H54 (cell line): ENCODE measurements around the gene TBCK.
A peak's percentile ranks its signal among the peaks of the same experiment; 100 is the strongest.
"Not testable (repeated sequence)": the region's sequence is repeated elsewhere in the genome, so short reads cannot be mapped to it uniquely, and the experiment has no call there.

ENCODE experiments used
- DNase-seq: peaks from one replicate; pipeline ENCODE4 v3.0.0; 2011; ENCODE audit warnings: low spot score, mixed read lengths; ENCODE audit not compliant: insufficient read length
- FAIRE-seq: peaks from 3 replicates; lab custom pipeline; 2011; peaks lifted over from hg19 to GRCh38; lab: Jason Lieb, UNC
- POLR2A ChIP-seq: IDR thresholded peaks from 2 replicates; pipeline ENCODE4 v1.6.1; 2011; ENCODE audit warnings: low read depth, mild to moderate bottlenecking, low read length

The TBCK gene

GRCh38 chr4:106337916-106338315 is 21.9 kb upstream of the TBCK start:
- no peak for DNase-seq
- no peak for TF ChIP-seq POLR2A
- FAIRE-seq = no peak

- TF ChIP-seq POLR2A = no peak
- DNase-seq = no peak
- FAIRE-seq = no peak
These were observed 20.6 kb upstream of the TBCK start for GRCh38 chr4:106336618-106337017.

DNA sequence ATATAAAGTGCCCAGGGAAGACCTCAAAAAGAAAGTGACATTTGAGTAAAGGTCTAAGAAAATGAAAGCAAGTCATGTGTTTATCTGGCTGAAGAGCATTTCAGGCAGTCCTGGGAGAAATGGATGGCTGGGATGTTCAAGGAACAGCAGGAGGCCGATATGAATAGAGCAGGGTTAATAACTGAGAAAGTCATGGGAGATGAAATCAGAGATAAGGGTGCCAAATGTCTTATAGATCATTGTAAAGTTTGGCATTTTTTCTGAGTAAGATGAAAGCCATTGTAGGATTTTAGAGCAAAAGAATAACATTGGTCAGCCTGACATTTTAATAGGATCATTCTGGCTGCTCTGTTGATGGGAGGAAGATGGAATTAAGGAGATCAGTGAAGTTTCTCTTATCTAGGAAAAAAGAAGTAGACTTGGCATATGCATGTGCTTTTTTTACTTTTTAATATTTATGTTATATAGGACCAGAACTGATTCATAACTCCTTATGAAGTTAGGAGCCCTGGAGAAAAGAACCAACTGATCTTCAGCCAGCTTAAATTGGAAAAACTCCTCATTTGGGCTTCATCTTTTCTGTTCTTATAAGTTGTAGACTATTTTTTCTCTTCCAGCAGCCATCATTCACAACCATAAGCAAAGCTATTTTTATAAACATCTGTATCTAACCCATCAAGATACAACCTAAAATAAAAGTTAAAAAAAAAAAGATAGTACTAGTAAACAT is 18.9 kb upstream of the TBCK start:
- DNase-seq (no peak), FAIRE-seq (no peak)
- no peak for TF ChIP-seq POLR2A

GRCh38 chr4:106333186-106333585 is 17.2 kb upstream of the TBCK start:
- DNase-seq (no peak), FAIRE-seq (no peak)
- TF ChIP-seq POLR2A = no peak

DNA sequence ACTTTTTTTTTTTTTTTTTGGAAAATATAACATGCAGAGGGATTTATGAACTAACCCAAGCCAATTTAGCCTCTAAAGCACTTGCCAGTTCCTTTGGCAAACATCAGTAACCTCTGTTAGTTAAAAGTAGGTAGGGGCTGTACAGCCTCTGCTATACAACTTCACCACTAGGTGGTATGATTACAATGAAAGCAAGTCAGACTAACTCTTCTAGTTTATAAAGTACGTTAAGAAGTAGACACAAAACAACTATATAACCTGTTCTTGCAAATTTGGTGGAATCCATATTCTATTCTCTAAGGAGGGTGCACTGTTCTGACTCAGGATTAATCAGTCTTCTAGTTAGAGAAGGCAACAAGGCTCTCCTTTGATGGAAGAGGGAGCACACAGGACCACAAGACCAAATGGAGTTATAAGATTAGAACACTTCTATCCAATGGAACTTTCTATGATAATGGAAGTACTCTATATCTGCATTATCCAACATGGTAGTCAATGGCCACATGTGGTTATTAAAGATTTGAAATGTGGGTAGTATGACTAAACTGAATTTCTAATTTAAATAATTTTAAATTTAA is 13.1 kb upstream of the TBCK start:
- DNase-seq (no peak), FAIRE-seq (no peak)
- TF ChIP-seq POLR2A = no peak

- no peak for FAIRE-seq
- TF ChIP-seq POLR2A = no peak
- no peak for DNase-seq
These were observed 9.8 kb upstream of the TBCK start for GRCh38 chr4:106325800-106326199.

DNA sequence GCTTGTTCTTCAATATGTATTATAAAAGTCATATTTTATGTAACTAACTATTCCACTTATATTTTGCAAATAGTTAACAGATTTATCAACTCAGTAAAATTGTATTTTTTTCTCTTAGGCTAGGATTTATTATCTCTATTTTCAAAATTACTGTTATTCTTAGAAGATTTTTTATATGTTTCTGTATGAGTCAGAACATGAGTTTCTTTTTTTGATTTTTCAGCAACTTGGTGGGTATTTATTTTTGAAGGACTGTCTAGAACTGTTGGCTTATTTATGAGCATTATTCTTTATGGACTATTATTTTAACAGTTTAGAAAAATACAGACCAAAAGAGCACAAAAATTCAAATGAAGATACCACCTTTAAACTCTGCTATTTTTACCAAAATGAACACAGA is 7.1 kb upstream of the TBCK start:
- no peak for DNase-seq
- TF ChIP-seq POLR2A = no peak
- FAIRE-seq = no peak

GRCh38 chr4:106321814-106322213 is 5.8 kb upstream of the TBCK start:
- not testable (repeated sequence) for FAIRE-seq, DNase-seq

DNA sequence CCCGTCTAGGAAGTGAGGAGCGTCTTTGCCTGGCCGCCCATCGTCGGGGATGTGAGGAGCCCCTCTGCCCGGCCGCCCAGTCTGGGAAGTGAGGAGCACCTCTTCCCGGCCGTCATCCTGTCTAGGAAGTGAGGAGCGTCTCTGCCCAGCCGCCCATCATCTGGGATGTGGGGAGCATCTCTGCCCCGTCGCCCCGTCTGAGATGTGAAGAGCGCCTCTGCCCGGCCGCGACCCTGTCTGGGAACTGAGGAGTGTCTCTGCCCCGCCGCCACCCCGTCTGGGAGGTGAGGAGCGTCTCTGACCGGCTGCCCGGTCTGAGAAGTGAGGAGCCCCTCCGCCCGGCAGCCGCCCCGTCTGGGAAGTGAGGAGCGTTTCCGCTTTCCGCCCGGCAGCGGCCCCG is 5.2 kb upstream of the TBCK start:
- not testable (repeated sequence) for FAIRE-seq, DNase-seq

DNA sequence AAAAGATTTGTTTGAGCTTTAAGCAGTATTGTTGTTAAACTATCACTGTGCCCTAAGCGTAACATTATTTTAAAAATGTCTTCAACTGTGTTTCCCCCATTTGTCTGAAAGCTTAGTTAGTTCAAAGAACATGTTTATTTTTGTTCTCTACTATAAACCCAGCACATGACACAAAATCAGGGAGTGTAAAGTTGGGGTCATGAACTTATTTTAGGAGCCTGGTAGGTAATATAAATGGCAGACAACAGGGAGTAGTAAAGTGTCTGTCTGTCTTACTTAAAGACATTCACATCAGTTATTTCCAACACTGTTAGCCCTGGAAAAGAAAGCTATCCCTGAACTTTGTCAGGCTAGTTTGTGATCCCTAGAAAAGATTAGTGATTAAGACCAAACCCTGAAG is 4.2 kb upstream of the TBCK start:
- TF ChIP-seq POLR2A = no peak
- DNase-seq = no peak
- FAIRE-seq = no peak

GRCh38 chr4:106318511-106318910 is 2.5 kb upstream of the TBCK start:
- DNase-seq (no peak), FAIRE-seq (no peak)
- TF ChIP-seq POLR2A = no peak

DNA sequence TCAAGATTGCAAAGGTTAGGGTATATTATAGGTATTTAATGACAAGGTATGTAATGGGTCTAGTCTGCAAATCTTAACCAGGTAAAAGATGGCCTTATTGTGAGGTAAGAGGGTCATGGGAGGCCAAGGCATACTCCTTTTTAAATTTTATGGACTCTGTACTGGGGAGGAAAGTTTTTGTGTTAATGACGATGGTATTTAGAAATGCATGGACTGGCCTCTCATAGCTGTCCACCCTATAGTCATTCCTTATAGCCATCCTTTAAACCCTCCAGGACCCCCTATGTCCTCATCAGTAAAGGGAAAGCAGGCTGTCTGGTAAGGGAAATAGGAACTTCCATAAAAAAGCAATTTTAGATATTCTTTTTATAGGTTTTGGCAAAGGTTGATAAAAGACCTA is 1.8 kb upstream of the TBCK start:
- FAIRE-seq = no peak
- TF ChIP-seq POLR2A = no peak
- DNase-seq = no peak

GRCh38 chr4:106316773-106317409 is 882 bp upstream of the TBCK start:
- FAIRE-seq (no peak), DNase-seq (no peak)
- TF ChIP-seq POLR2A = no peak

DNA sequence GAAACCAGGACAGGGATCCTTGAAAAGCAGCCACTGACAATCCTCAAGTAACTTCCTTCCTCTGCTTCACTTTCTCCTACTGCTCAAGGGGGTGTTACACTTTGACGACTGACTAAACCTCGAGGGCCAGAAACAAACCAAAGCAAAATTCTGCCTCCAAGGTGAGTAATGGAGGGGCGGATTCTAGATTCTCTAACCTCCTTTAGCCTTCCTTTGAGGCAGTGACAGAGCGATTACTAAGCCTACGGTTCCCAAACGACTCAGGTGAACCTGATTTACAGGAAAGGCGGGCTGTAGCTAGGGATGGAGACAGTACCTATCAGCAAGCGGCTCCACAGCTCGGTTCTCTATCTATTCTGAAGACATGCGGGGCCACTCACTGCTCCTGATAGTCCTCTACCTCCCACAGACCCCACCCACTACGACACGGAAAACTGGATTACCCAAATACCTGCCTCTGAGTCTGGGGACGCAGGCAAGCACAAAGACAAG is 487 bp downstream of the TBCK start:
- no peak for TF ChIP-seq POLR2A
- FAIRE-seq = no peak

GRCh38 chr4:106314960-106315359 is 1.0 kb downstream of the TBCK start:
- no peak for TF ChIP-seq POLR2A
- no peak for DNase-seq
- FAIRE-seq = no peak

More for the DNA sequence above, 487 bp downstream of the TBCK start:
- DNase-seq = peak; percentile 10
